Ascending aorta (tissue), 2 donors: ENCODE results near the gene NOL9. TPM values are rescaled to one million over a fixed set of nuclear protein-coding genes. Genes with fewer than 3 reads are reported as not detected.

Source experiments
- DNase-seq, 2 donors: peaks; one replicate each; pipeline ENCODE4 v3.0.0-alpha.2; 2019; ENCODE audit warnings: low spot score in 2 of 2
- H3K27ac ChIP-seq, 2 donors: fragments of 200-600 bp; sonication (generic); one replicate each; pipeline ENCODE4 v1.5.1; 2016 to 2017; ENCODE audit warnings: mild to moderate bottlenecking in 1 of 2
- H3K27me3 ChIP-seq: fragments of 200-600 bp; sonication (generic); one replicate; pipeline ENCODE4 v1.5.1; 2017
- H3K36me3 ChIP-seq, 2 donors: fragments of 200-600 bp; sonication (generic); one replicate each; pipeline ENCODE4 v1.5.1; 2016
- H3K4me1 ChIP-seq, 2 donors: fragments of 200-600 bp; sonication (generic); one replicate each; pipeline ENCODE4 v1.5.1; 2016 to 2017; ENCODE audit warnings: mild to moderate bottlenecking in 1 of 2
- H3K4me3 ChIP-seq, 2 donors: fragments of 200-600 bp; sonication (generic); one replicate each; pipeline ENCODE4 v1.5.1; 2016 to 2017; ENCODE audit warnings: mild to moderate bottlenecking in 1 of 2
- H3K9me3 ChIP-seq, 2 donors: fragments of 200-600 bp; sonication (generic); one replicate each; pipeline ENCODE4 v1.5.1; 2016
- CTCF ChIP-seq, 3 experiments: fragments of 200-600 bp in 2 of 3; fragments of 450-650 bp in 1 of 3; sonication (generic) in 2 of 3; IDR thresholded peaks; one replicate each; pipeline ENCODE4 v1.5.1; 2016 to 2019; ENCODE audit warnings: antibody characterized with exemption in 3 of 3, mild to moderate bottlenecking in 1 of 3, moderate library complexity in 1 of 3
- intact Hi-C: fragments of 100-400 bp; cut with DNase I; formaldehyde crosslinking; loops from one replicate; pipeline ENCODE4 v1.15.1; 2023
- total RNA-seq: library from RNA; depleted of rRNA; stranded (reverse); fragments of >200 nt; gene quantifications from one replicate; pipeline ENCODE4 v1.1.0, GENCODE V29; 2016

The NOL9 gene
- total RNA-seq, 1 donor from 2014 or later = 31.0 TPM

- intact Hi-C loops = no loop called here
- no peaks in the 10 kb centered on the region for H3K27me3 ChIP-seq
- no peaks in the 10 kb centered on the region for H3K36me3 ChIP-seq
- H3K27ac ChIP-seq = peak overlapping the region; percentile 33 to 48
- DNase-seq = no peak
- peak overlapping the region; percentile 66 to 86 for H3K4me3 ChIP-seq
- no peaks in the 10 kb centered on the region for H3K9me3 ChIP-seq
- no peak for TF ChIP-seq CTCF (IDR thresholded peaks at IDR 0.05)
- H3K4me1 ChIP-seq = peaks cover 24 to 51% of the 10 kb centered on the region in 2 donors
These were observed 56.3 kb downstream of the NOL9 start for GRCh38 chr1:6497867-6498575.

- no peak for TF ChIP-seq CTCF (IDR thresholded peaks at IDR 0.05)
- intact Hi-C loops = no loop called here
- H3K36me3 ChIP-seq = no peaks in the 10 kb centered on the region
- peaks cover 18 to 45% of the 10 kb centered on the region in 2 donors for H3K4me1 ChIP-seq
- H3K27me3 ChIP-seq = no peaks in the 10 kb centered on the region
- H3K9me3 ChIP-seq = no peaks in the 10 kb centered on the region
- peak in 1 of 2 donors; percentile 75 for DNase-seq
- H3K27ac ChIP-seq = peak overlapping the region; percentile 58 to 59
- peak overlapping the region; percentile 66 to 86 for H3K4me3 ChIP-seq
These were observed 57.0 kb downstream of the NOL9 start for GRCh38 chr1:6497215-6497866.

GRCh38 chr1:6496890-6497214 is 57.5 kb downstream of the NOL9 start:
- Histone ChIP-seq H3K36me3 (no peaks in the 10 kb centered on the region), H3K27me3 (no peaks in the 10 kb centered on the region), H3K4me3 (peak overlapping the region; percentile 66 to 86), H3K9me3 (no peaks in the 10 kb centered on the region), H3K27ac (peak overlapping the region; percentile 58 to 59), H3K4me1 (peaks cover 15 to 40% of the 10 kb centered on the region in 2 donors)
- TF ChIP-seq CTCF (IDR thresholded peaks at IDR 0.05) = no peak
- intact Hi-C loops = no loop called here
- no peak for DNase-seq

- H3K36me3 ChIP-seq = no peaks in the 10 kb centered on the region
- intact Hi-C loops = no loop called here
- H3K27me3 ChIP-seq = no peaks in the 10 kb centered on the region
- H3K27ac ChIP-seq = peak overlapping the region; percentile 58 to 59
- no peak for DNase-seq
- no peak for TF ChIP-seq CTCF (IDR thresholded peaks at IDR 0.05)
- H3K4me3 ChIP-seq = peak overlapping the region; percentile 66 to 86
- H3K4me1 ChIP-seq = peaks cover 10 to 35% of the 10 kb centered on the region in 2 donors
- H3K9me3 ChIP-seq = no peaks in the 10 kb centered on the region
These were observed 58.0 kb downstream of the NOL9 start for GRCh38 chr1:6496365-6496721.

GRCh38 chr1:6495540-6496364 is 58.6 kb downstream of the NOL9 start:
- Histone ChIP-seq H3K36me3 (no peaks in the 10 kb centered on the region), H3K27ac (peak overlapping the region; percentile 37 to 58), H3K27me3 (no peaks in the 10 kb centered on the region), H3K4me3 (peak overlapping the region in 1 of 2 donors; percentile 86), H3K9me3 (no peaks in the 10 kb centered on the region), H3K4me1 (peaks cover 6 to 32% of the 10 kb centered on the region in 2 donors)
- TF ChIP-seq CTCF (IDR thresholded peaks at IDR 0.05) = no peak
- DNase-seq = no peak
- intact Hi-C loops = no loop called here
